ENCODE data around the gene RPS8.
A peak's percentile ranks its signal among the peaks of the same experiment; 100 is the strongest.
"Not testable (repeated sequence)": the region's sequence is repeated elsewhere in the genome, so short reads cannot be mapped to it uniquely, and the experiment has no call there.

Gene RPS8

DNA sequence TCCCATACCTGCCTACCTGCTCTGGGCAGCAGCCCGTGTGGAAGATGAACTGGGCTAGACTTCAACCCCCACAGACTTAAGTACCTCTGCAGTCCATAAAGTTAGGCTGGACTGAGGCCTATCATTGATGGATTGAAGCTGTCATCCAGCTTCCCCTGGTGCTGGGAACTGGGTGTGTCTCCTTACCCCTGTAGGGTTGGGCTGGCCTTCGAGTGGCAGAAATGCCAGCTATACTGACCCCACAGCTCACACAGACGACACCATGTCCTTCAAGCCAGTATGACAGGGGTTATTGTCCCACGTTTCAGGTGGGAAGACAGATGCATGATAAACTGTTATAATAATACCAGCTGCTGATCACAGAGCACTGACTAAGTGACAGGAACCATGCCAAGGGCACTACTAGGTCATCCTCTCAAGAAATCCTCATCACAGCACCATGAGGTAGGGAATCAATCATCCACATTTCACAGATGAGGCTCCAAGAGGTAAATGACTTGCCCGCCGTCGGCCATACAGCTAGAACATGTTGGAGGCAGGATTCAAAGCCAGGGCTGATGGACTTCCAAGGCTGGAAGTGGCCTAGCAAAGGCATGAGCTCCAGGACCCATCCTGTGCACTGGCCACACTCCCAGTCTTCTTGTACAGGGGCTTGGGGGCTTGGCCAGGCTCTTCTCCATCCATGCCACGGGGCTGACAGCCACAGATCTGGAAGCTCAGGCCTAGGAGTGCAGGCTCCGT is 12.9 kb downstream of the RPS8 start, which contains the start of gene BEST4:
TSS of gene BEST4 (minus strand) at position 51 of the 741 bp plus-strand sequence. CDS start 465 bp downstream, outside the sequence.
- no peak within 1 kb of the TSS for H3K27ac ChIP-seq
- TF ChIP-seq, protein P1, sequence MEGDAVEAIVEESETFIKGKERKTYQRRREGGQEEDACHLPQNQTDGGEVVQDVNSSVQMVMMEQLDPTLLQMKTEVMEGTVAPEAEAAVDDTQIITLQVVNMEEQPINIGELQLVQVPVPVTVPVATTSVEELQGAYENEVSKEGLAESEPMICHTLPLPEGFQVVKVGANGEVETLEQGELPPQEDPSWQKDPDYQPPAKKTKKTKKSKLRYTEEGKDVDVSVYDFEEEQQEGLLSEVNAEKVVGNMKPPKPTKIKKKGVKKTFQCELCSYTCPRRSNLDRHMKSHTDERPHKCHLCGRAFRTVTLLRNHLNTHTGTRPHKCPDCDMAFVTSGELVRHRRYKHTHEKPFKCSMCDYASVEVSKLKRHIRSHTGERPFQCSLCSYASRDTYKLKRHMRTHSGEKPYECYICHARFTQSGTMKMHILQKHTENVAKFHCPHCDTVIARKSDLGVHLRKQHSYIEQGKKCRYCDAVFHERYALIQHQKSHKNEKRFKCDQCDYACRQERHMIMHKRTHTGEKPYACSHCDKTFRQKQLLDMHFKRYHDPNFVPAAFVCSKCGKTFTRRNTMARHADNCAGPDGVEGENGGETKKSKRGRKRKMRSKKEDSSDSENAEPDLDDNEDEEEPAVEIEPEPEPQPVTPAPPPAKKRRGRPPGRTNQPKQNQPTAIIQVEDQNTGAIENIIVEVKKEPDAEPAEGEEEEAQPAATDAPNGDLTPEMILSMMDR (conservative IDR thresholded peaks at IDR 0.05), result no peak

- TF ChIP-seq, protein P1 (conservative IDR thresholded peaks at IDR 0.05), result no peak
- no peak overlapping the region for H3K27ac ChIP-seq
These were observed 15.8 kb downstream of the RPS8 start for GRCh38 chr1:44790968-44791801.

DNA sequence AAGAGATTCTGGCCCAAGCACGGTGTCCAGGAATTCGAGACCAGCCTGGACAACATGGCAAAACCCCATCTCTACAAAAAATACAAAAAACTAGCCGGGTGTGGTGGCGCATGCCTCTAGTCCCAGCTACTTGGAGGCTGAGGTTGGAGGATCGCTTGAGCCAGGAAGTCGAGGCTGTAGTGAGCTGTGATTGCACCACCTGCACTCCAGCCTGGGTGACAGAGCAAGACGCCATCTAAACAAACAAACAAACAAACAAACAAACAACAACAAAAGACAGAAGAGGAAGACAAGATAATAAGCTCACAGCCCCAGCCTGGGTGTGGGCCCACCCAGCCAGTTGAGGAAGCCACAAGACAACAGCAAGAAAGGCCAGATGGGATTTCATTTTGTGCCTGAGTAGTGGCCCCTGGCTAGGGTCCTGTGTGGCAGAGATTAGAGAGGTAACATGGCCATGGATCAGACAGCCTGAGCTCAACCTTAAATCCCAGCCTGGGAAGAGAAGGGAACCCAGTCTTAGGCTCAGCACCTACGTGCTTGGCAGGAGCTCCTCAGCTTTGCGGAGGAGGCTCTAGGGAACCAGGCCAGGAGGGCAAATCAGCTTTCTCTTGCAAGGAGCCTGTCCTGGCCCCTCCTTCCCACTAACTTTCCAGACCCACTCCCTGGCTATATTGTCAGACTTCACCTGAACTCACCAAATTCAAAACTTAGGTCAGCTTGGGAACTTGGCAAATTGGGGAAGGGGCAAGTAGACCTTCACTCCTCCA is 17.6 kb downstream of the RPS8 start:
- TF ChIP-seq, protein P1 (conservative IDR thresholded peaks at IDR 0.05), result no peak
- H3K27ac ChIP-seq, result no peak overlapping the region

- not testable (repeated sequence) for H3K27ac ChIP-seq
These were observed 22.5 kb downstream of the RPS8 start for GRCh38 chr1:44797886-44798285.

GRCh38 chr1:44798481-44799365 is 23.4 kb downstream of the RPS8 start:
- peak overlapping the region; percentile 70 for H3K27ac ChIP-seq
- TF ChIP-seq, protein P1 (conservative IDR thresholded peaks at IDR 0.05), result no peak

DNA sequence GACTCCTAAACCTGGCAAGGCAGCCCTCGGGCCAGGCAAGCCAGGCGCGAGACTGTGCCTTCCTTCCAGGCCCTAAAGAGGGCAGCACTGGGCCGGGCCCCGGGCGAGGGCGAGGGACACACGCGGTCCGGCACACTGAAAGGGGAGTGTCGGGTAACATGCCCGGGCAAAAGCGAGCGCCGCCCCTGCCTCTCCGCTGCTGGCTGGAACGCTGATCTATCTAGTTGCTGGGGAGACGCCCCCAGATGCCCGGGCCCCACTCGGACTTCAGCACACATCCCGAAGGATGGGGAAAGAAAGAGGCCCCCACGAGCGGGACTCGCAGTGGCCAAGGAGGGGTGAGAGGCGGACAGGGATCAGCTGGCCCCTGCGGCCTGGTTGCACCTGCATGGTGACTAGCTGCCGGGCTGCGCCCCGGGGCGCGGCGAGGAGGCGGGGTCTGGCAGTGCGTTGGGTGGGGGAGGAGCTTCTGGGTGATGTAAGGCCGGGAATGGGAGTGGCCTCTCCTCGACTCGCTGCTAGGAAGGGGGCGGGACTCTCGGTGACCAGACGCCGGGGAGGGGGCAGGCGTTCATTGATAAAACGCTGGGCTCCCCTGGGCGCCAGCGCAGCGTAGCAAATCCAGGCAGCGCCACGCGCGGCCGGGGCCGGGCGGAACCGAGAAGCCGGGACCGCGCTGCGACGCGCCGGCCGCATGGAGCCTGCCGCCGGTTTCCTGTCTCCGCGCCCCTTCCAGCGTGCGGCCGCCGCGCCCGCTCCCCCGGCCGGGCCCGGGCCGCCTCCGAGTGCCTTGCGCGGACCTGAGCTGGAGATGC is 24.6 kb downstream of the RPS8 start, which contains the start of gene PLK3:
TSS of gene PLK3 (plus strand) at position 608 of the 815 bp plus-strand sequence. CDS start at position 695, 87 bp downstream.
- H3K27ac ChIP-seq, result peak within 1 kb of the TSS; percentile 70
- TF ChIP-seq, protein P1 (conservative IDR thresholded peaks at IDR 0.05), result peak; percentile 93

Measured in VCaP (cell line).